Stimulated activated CD8-positive, alpha-beta memory T cell treated with anti-CD3 and anti-CD28 coated beads, Interleukin-4, amount 100 ng/mL, for 4 hours (primary cell): ENCODE measurements around the gene SPG11.
A peak's percentile ranks its signal among the peaks of the same experiment; 100 is the strongest.
"Not testable (repeated sequence)": the region's sequence is repeated elsewhere in the genome, so short reads cannot be mapped to it uniquely, and the experiment has no call there.

Source experiments
- DNase-seq, 2 donors: peaks; one replicate each; pipeline ENCODE4 v3.0.0-alpha.2; 2020; ENCODE audit warnings: low read depth in 2 of 2, low spot score in 1 of 2

SPG11 gene

DNA sequence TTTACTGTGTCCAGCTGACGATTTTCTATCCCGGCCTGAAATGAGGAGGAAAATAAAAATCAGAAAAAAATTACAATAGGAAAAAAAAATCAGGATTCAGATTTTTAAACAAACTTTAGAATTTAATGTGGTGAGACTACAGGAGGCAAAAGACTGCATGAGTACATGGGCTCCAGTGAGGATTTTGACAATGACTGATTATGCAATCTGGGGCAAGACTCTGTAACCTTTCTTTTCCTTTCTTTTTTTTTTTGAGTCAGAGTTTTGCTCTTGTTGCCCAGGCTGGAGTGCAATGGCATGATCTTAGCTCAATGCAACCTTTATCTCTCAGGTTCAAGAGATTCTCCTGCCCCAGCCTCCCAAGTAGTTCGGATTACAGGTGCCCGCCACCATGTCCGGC, 29.9 kb downstream of the SPG11 start:
- no peak for DNase-seq

DNA sequence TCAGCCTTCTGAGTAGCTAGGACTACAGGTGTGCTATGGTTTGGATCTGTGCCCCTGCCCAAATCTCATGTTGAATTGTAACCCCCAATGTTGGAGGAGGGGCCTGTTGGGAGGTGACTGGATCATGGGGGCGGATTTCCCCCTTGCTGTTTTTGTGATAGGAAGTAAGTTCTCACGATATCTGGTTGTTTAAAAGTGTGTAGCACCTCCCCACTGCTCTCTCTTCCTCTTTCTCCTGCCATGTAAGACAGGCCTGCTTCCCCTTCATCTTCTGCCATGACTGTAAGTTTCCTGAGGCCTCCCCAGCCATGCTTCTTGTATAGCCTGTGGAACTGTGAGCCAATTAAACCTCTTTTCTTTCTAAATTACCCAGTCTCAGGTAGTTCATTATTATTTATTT, 38.2 kb downstream of the SPG11 start:
- not testable (repeated sequence) for DNase-seq

DNA sequence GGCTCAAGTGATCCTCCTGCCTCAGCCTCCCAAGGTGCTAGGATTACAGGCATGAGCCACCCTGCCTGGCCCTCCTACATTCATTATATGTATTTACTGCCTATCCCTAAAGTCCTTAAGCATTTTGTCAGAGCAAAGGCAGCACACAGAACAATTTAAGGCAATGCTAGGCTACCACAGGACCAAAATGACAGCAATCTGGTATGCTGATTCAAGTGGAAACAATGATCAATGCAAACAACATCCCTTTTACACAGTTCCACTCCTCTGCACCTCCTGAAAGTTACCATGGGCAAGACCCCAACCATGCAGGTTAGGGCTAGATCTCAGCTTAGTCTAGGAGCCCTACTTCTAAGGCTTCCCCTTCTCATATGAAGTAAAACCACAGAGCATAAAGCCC, 40.3 kb downstream of the SPG11 start:
- DNase-seq: no peak

DNA sequence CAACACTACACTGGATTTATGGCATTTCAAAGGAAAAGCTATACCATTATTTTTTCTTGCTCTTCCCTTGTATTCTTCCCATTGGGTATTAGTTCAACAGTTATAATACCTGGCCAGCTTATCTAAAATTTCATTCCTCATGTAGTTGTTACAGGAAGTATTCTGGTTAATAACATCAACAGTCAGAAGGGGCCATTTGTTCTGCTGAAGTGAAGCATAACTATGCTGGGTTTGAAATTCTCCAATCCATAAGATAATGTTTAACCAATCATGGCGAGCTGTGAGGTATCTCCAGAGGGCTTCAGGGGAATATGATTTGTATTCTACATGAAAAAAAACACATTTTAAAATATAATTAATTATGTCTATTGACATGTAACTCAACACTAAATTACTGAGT, 43.4 kb downstream of the SPG11 start:
- DNase-seq: no peak

DNA sequence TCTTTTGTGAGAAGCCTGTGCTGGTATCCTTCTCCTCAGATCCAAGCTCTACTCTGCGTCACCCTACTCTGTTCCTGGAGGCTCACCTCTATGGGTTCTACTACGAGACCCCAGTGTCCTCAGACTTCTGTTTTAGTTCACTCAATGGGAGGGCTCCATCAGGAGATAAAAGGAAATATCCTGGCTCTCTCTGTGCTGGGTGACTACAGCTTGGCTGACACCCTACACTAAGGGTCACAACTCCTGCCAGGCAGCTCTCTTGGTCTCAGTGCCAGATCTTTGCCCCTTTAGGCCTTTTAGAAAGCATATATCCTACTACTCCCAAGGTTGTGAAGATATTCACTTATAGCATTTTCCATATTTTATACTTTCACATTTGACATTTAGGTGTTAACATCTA, 46.5 kb downstream of the SPG11 start:
- DNase-seq: no peak

DNA sequence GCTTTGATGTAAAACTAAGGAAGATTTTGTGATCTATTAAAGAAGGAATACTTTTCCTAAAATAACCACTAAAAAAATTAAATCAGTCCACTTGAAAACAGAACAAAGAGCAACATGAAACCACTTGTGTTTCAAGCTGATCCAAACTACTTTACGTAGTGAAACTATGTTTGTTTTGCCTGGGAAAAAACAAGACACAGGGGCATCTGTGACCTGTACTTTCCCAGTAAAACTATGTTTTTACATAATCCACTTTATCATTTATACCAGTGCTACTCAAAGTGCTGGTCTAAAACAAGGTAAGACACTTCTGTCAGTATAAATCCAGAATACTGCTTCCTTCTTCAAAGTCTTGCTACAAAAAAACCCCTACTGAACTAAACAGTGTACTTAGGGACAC, 56.7 kb downstream of the SPG11 start:
- no peak for DNase-seq

DNA sequence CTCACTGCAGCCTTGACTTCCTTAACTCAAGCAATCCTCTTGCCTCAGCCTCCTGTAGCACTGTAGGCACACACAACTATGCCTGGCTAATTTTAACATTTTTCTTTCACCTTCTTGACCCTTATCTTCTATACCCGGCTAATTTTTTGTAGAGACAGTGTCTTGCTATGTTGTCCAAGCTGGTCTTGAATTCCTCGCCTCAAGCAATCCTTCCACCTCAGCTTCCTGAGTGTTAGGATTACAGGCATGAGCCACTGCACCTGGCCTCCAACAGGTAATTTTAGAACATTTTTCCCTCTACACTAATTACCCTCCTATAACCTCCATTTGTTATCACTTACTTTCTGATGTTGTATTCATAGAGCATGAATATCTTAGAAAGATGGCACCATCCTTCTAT, 60.3 kb downstream of the SPG11 start:
- DNase-seq: no peak

DNA sequence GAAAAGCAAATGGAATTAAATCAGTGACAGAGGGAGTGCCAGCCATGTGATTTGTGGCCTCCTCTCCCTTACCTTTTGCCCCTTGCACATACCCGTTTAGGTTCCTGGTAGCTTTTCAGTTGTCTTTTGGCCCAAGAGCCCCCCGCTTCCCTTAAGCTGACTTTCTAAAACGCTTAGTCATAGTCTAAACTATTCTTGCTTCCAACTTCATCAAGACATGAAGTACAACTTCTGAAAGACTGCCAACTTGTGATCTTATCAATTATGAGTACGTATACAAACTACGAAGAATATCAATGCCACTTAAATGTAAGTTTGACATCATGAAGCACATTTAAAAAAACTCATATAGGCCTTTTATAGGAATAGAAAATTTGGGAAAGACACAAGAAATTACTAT, 64.6 kb downstream of the SPG11 start:
- DNase-seq: no peak

DNA sequence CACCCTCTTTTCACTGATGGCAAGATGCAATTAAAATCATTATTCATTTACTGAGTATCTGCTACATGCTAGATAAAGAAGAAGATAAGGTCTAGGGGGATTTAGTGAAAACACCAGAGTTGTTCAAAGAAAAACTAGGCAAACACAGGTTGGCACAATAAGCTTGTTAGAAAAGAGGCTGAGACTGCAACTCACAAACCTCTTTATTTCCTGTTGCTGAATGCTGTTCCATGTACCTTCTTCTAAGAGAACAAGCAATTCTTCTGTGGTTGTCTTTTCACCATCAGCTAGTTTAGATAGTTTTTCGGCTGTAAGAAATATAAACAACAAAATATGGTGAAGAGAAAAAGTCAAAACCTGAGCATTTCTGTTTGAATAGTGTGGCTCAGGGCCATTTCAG, 65.4 kb downstream of the SPG11 start:
- no peak for DNase-seq

DNA sequence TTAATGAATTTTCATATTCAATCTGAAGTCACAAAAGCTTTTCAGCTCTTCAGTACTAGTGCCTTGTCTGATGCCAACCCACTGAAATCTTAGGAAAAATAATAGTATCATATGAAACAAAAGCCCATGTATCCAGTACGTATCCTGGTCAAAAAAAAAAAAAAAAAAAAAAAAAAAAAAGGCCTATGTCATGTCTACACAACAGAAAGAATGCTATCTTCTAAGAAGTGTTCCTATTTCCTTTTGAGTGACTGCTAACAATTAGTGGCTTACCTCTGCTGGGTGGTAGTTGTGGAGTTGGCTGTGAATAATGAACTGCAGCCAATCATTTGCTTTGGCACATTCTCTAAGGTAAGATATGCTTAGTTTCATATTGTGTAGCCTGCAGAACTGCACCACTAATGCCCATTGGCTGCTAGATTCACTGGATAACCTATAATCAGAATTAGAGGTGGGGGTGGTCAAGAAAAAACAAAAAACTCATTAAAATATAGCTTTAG, 66.9 kb downstream of the SPG11 start:
- DNase-seq: no peak

DNA sequence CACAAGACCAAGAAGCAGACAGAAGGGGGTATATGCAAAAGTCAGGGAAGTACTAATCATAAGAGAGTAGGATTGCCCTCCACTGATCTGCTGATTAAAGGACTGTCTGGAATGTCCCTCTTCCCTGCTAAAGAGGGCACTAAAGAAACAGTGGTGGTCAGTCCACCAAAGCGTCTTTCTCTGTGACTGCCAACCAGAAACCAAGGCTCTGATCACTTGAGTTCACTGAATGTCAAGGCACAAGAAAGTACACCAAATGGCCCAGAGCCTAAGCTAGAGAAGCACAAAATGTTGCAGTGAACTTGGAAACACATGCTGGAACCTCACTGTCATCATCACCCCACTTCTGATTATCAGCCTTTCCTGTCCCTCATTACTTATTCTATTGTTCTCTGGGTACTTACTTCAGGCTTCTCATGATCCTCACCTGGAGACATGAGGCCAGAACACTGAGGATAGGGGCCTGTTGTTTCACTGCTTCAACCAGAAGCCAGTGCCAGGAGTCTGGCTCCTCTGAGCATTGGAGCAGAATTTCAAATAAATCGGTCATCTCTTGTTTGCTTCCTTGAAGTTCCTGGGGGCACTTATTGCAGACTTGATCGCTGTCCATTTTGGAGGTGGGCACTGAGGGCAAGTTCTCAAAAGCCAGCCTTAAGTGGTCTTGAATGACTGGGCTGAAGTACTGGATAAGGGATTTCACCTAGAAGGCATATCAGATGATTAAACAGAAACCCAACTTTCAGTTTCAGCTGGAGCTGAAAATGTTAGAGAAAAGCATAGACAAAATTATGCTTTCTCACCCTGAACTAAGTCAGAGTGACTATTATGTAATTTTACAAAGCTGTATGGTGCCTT, 67.6 kb downstream of the SPG11 start:
- DNase-seq: no peak

DNA sequence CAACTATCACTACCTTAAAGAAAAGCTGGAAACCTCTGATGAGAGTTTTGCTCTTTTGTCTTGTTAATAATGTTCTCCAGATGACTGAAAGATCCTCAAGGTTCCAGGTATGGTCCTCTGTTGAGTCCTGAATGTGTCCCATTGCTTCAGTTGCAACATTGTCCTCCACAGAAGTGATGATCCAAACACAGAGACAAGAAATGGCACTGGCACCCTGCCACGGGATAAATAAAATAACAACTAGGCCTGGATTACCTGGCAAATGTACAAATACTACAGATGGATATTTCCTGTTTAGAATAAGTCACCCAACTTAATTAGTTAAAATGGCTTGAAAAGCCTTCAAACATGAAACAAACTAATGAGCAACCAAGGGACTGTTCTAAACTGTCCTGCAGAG, 68.2 kb downstream of the SPG11 start:
- no peak for DNase-seq

DNA sequence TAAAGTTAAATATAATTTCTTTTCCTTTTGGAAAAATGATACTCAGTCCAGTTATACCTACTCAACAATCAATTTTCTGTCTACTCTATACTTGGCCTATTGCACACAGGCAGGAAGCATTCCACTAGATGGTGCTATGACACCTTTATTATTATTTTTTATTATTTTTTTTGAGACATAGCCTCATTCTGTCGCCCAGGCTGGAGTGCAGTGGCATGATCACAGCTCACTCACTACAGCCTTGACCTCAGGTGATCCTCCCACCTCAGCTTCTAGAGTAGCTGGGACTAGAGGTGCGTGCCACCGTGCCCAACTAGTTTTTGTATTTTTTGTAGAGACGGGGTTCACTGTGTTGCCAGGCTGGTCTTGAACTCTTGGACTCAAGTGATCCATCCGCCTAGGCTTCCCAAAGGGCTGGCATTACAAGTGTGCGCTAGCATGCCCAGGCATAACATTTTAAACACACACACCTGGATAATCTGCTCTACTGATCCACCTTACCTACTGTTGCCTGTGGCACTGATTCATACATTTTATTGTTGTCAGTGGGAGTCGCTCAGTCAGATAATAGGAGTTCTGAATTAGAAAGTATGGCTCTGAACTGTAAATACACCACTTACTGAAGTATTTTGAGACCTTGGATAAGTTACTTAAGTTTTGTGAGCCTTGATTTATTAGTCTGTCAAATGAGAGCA, 70.3 kb downstream of the SPG11 start:
- DNase-seq: no peak

DNA sequence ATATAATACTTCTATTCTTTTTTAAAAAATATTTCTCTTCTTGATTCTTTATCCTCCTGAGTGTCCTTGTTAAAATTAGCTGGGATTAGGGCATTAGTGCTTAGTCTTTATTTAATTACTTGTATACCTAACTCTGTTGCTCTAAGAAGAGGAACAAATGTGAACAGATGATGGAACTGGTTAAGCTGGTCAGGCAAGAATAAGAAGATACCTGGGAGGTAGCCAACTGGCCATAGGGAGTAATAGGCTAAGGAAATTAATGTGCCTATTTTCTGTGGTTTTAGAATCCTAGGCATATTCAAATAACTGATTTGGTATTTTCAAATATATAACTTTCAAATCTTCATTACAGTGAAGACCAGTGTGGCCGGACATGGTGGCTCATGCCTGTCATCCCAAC, 72.1 kb downstream of the SPG11 start:
- no peak for DNase-seq

DNA sequence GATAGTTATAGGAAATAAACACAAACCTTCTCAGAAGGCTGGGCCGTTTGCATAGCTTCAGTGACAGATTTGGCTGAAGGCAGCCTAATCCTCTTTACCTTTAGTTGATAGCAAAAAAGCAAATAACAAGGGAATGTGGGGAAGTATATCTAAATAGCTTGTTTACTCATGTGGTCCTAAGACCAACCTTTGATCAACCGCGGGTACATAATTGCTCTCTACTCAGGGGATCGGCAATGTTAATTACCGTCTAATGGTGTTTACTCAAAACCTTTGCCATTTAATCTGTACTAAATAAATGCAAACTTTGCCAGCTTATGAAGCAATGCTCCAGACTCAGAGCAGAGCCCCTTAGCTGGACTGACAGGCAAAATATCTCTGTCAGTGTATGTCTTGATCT, 74.9 kb downstream of the SPG11 start:
- DNase-seq: no peak

DNA sequence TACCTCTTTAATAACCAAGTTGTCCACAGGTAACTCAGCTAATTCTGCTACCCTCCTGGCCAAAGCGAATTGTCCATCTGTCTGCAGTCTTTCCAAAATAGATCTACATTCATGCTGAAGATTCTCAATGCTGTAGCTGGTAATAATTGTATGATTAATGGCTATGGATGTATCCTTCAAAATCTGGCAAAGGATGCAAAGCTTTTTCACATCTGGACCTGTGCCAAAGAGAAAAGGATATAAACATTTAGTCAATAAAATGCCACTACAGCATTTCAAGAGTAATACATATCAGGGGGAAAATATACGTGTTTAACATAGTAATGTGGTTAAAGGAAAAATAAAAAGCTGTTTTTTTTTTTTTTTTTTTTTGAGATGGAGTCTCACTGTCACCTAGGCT, 77.8 kb downstream of the SPG11 start:
- no peak for DNase-seq

DNA sequence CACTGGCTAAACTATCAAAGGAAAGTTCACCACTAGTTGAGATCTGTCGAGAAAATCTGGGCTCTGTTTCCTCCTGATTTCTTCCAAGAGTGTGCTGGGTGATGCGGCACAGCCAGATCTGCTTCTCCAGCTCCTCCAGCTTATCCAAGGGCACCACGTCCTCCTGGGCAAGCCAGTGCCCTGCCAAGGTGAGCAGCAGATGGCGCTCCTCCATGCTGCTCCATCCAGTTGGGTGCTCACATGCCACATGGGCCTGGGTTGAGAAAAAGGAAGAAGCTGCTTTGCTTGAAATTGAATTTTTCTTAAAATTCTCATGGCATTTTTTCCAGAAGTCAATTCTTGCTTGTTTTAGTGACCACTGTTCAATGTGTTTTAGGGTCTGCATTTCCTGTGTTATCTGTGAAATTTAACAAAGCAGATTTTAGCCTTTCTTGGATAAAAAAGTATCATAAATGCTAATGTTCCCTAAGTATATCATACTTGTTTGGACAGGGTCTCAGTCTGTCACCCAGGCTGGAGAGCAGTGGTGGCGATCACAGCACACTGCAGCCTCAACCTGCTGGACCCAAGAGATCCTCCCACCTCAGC, 79.2 kb downstream of the SPG11 start:
- DNase-seq: peak; percentile 14 to 24

DNA sequence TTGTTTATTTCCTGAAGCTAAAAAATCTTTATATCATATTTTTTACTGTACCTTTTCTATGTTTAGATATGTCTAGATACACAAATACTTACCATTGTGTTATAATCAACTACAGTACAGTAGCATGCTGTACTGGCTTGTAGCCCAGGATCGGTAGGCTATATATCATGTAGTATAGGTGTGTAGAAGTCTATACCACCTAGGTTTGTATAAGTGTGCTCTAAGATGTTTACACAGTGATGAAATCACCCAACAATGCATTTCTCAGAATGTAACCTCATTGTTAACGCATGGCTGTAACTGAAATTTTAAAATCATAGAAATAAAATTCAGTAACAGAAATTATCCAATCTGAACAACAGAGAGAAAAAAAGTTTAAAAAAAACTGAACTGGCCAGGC, 83.4 kb downstream of the SPG11 start:
- DNase-seq: no peak

DNA sequence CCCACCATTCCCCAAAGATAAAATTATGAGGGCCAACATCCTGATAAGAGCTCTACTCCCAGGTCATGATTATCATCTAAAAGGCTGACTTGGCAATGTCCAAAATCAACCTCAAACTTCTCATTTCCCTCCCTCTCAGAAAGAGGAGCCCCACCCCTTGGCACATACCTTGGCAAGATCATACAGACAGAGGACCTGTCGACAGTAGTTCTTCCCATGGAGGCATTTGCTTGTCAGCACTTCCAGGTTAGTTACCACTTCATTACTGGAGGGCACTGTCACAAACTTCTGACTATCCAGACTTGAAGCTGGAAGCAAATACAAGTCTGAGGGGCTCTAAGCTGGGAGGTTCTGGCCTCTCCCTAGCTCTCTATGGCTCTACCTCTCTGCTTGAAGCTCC, 88.7 kb downstream of the SPG11 start:
- no peak for DNase-seq

DNA sequence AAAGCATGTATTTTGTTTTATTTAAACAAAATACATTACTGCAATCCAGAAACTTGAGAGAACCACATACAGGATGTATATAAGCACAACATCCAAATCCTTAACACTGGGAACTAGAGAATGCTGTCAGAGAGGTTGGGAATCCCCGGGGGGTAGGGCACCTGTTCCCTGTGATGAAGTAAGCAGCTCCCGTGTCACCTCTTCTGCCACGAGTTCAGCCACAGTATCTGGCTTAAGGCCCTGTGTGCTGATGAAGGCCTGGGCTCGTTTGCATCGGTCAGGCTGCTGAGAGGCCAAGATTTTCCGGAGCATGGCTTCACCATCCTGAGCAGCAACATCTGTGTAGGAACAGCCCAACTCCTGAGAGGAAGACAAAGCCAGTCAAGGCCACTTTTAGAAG, 90.1 kb downstream of the SPG11 start:
- DNase-seq: no peak

DNA sequence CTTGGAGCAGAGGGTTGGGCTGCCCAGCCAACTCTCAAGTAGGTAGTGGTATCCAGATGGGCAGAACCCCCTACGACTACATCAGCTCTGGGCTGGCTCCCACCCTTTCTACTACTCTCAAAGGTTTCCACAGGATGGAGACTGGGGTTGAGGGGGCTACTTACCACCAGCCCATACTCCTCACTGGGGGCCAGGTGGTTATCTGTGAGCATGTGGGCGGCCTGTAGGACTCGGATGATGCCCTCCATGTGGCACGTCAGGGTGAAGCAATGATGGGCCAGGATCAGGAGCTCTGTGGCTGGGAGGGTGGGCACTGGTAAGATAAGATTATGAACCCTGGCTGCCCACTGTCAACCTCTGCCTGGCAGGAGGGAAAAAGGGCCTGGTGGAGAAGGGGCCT, 93.1 kb downstream of the SPG11 start:
- DNase-seq: no peak

DNA sequence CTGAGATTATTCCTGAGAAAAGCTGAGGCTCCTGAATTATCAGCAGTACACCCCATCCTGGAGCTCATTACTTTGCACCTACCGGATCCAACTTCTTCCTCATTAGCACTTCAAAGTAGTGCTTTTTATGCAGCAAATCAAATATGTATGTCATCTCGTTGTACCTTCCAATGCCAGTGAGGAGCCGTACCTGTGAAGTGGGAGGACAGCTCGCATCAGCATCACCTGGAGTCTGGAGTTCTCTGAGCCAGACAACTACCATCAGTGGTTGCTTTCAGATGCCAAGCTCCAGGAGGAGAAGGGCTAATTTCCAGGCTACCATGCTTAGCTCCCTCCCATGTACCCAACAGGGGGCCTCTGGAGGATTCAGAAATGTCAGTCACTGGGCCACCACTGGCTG, 94.1 kb downstream of the SPG11 start:
- no peak for DNase-seq
